ENCODE data around the gene TPR. TPM values are rescaled to one million over a fixed set of nuclear protein-coding genes. Genes with fewer than 3 reads are reported as not detected.

TPR gene
- polyA plus RNA-seq, 2 of the 4 experiments (the other 2 are of a cell fraction), result 49.0 to 93.2 TPM

GRCh38 chr1:186300056-186300455 lies 75.0 kb downstream of the TPR start:
- ATAC-seq (no peak), FAIRE-seq (no peak), DNase-seq (ENCODE audit: low read depth in 1 of 2, low spot score in 1 of 2) (no peak)
- no peak for TF ChIP-seq HOXA7 (CRISPR knock-in tag; IDR thresholded peaks at IDR 0.05)
- no peak for TF ChIP-seq GATA3 (IDR thresholded peaks at IDR 0.05; ENCODE audit: borderline replicate concordance)
- TF ChIP-seq HOXB13 (CRISPR knock-in tag; IDR thresholded peaks at IDR 0.05; ENCODE audit: low read depth), result no peak
- TF ChIP-seq TFCP2L1 (CRISPR knock-in tag; IDR thresholded peaks at IDR 0.05), result no peak
- TF ChIP-seq KDM1A (IDR thresholded peaks at IDR 0.05; ENCODE audit: low read depth), result no peak
- no peak for TF ChIP-seq SMC3 (IDR thresholded peaks at IDR 0.05)
- no peak for TF ChIP-seq ZFP36 (IDR thresholded peaks at IDR 0.05; ENCODE audit: borderline replicate concordance, partially characterized antibody)
- TF ChIP-seq MAFK (IDR thresholded peaks at IDR 0.05; ENCODE audit: partially characterized antibody), result no peak
- no peak for TF ChIP-seq CEBPB (IDR thresholded peaks at IDR 0.05)
- TF ChIP-seq POLR2AphosphoS2 (conservative IDR thresholded peaks at IDR 0.05; ENCODE audit: low read length), result no peak
- no peak for TF ChIP-seq CTCF (IDR thresholded peaks at IDR 0.05)
- TF ChIP-seq, protein P1, sequence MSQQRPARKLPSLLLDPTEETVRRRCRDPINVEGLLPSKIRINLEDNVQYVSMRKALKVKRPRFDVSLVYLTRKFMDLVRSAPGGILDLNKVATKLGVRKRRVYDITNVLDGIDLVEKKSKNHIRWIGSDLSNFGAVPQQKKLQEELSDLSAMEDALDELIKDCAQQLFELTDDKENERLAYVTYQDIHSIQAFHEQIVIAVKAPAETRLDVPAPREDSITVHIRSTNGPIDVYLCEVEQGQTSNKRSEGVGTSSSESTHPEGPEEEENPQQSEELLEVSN (IDR thresholded peaks at IDR 0.05; ENCODE audit: borderline replicate concordance, low read depth), result no peak
- TF ChIP-seq ZNF302 (CRISPR knock-in tag; IDR thresholded peaks at IDR 0.05), result no peak
- no peak for TF ChIP-seq CHD2 (IDR thresholded peaks at IDR 0.05; ENCODE audit: low read length, partially characterized antibody)
- TF ChIP-seq RNF2 (IDR thresholded peaks at IDR 0.05; ENCODE audit: borderline replicate concordance, low read depth), result no peak
- no peak overlapping the region for H3K27ac ChIP-seq
- POLR2A ChIA-PET, result no interaction called here
- WGBS (ENCODE audit: missing lambda C conversion rate), result 87% methylated on average over 6 of the region's 6 CpGs
- peaks cover 30% of the 10 kb centered on the region; the same call in 2 of the 3 replicates for H3K4me1 ChIP-seq
- H3K4me3 ChIP-seq, result no peak overlapping the region
- H3K4me2 ChIP-seq, result no peak overlapping the region
- CTCF ChIA-PET, result interaction anchor here (0.9 kb wide), 1 partner anchor 9 kb away, joined by 5 read pairs; no protein-coding TSS in a partner anchor
- H3K9me3 ChIP-seq, result no peaks in the 10 kb centered on the region

DNA sequence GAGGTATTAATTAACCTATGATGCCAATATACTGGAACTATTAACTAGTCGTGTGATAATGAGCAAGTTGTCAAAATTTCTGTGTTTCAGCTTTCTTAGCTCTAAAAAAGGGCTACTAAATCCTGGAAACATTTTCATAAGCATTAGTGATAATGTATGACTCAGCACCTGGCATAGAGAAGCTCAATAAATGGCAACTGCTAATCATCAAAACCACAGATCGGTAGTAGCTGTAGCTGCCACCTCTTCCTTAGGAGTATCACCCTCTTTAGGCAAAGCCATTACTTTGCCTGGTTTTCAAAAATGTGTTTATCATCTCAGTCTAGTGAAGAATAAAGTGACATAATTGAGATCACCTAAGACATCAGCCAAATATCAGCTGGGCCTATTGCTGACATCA lies 75.5 kb downstream of the TPR start:
- TF ChIP-seq MAX (IDR thresholded peaks at IDR 0.05) (no peak), BHLHE40 (IDR thresholded peaks at IDR 0.05; ENCODE audit: low read depth, low read length) (no peak), FOSB (CRISPR knock-in tag; IDR thresholded peaks at IDR 0.05) (no peak), JUNB (IDR thresholded peaks at IDR 0.05) (no peak), CTCF (IDR thresholded peaks at IDR 0.05) (no peak), ZSCAN20 (CRISPR knock-in tag; IDR thresholded peaks at IDR 0.05) (no peak), MAFK (IDR thresholded peaks at IDR 0.05; ENCODE audit: partially characterized antibody) (peak; percentile 10), KDM5A (IDR thresholded peaks at IDR 0.05) (no peak)
- TF ChIP-seq, protein P2, sequence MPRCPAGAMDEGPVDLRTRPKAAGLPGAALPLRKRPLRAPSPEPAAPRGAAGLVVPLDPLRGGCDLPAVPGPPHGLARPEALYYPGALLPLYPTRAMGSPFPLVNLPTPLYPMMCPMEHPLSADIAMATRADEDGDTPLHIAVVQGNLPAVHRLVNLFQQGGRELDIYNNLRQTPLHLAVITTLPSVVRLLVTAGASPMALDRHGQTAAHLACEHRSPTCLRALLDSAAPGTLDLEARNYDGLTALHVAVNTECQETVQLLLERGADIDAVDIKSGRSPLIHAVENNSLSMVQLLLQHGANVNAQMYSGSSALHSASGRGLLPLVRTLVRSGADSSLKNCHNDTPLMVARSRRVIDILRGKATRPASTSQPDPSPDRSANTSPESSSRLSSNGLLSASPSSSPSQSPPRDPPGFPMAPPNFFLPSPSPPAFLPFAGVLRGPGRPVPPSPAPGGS (IDR thresholded peaks at IDR 0.05), result no peak
- H3K9me3 ChIP-seq, result no peaks in the 10 kb centered on the region
- DNase-seq (ENCODE audit: low read depth in 1 of 2, low spot score in 1 of 2) (no peak), FAIRE-seq (no peak), ATAC-seq (no peak)
- 85% methylated on average over 2 of the region's 2 CpGs for whole genome bisulfite sequencing (ENCODE audit: missing lambda C conversion rate)
- H3K4me2 ChIP-seq, result no peak overlapping the region
- peaks cover 30% of the 10 kb centered on the region; the same call in 2 of the 3 replicates for H3K4me1 ChIP-seq
- ChIA-PET CTCF (interaction anchor here (0.6 to 1.0 kb wide), 3 partner anchors 9 to 195 kb away, joined by 3 to 5 read pairs (median 3); no protein-coding TSS in a partner anchor), POLR2A (no interaction called here)
- no peak overlapping the region for H3K4me3 ChIP-seq
- no peak overlapping the region for H3K27ac ChIP-seq

Data from A549 (cell line).